Measurements from ENCODE around the gene DTD2.
A peak's percentile ranks its signal among the peaks of the same experiment; 100 is the strongest.
"Not testable (repeated sequence)": the region's sequence is repeated elsewhere in the genome, so short reads cannot be mapped to it uniquely, and the experiment has no call there.

Gene DTD2

DNA sequence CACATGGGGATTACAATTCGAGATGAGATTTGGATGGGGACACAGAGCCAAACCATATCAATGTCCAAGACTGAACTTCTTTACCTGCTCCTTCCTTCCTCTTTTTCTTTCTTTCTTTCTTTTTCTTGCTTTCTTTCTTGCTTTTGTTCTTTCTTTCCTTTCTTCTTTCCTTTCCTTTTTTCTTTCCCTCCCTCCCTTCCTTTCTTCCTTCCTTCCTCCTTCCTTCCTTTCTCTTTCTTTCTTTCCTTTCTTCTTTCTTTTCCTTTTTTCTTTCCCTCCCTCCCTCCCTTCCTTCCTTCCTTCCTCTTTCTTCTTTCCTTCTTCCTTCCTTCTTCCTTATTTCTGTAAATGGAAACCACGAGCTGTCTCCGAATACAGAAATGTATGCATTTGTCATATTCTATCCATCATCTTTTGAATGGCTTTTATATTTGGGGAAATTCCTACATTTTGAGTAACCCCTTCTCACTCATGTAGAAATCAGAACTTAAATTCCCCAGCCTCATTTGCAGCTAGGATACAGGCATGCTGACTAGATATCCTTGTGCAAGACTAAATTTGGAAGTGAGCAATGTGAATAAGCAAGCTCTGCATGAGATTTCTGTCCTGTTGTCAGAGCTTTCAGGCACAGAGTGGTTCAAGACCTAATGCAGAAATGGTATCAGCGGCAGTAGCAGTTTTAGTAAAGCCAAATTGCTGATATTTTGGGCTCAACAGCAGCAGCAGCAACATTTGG lies 19.0 kb upstream of the DTD2 start:
- no peaks in the 10 kb centered on the region for H3K9me3 ChIP-seq (ENCODE audit: control insufficient read depth in 1 of 2, low read length in 2 of 2)
- H3K27ac ChIP-seq (ENCODE audit: low read length) = no peak overlapping the region
- peaks cover 0 to 14% of the 10 kb centered on the region in 2 donors for H3K4me1 ChIP-seq (ENCODE audit: control insufficient read depth in 1 of 2, insufficient read depth in 2 of 2, low read length in 2 of 2)
- no peaks in the 10 kb centered on the region for H3K27me3 ChIP-seq (ENCODE audit: low read depth, low read length)
- H3K36me3 ChIP-seq (ENCODE audit: control insufficient read depth in 1 of 2, insufficient read depth in 2 of 2, low read length in 2 of 2) = no peaks in the 10 kb centered on the region
- H3K4me3 ChIP-seq (ENCODE audit: low read depth in 1 of 2, low read length in 2 of 2) = no peak overlapping the region

DNA sequence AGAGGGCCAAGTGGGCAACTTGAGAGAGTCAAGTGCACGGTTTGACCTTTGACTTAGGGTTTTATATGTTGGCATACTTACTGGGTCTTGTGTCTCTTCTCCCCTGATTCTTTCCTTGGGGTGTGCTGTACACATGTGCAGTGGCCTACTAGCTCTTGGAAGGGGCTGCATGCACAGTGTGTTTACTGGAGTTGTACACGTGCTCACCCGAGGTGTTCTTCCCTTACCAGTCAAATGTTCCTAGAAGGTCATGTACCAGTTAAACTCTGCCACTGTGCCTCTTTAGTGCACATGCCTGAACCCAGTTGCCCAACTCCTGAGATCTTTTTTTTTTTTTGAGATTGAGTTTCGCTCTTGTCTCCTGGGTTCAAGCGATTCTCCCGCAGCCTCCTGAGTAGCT lies 9.2 kb upstream of the DTD2 start:
- H3K27ac ChIP-seq (ENCODE audit: low read length) = no peak overlapping the region
- H3K4me1 ChIP-seq (ENCODE audit: control insufficient read depth in 1 of 2, insufficient read depth in 2 of 2, low read length in 2 of 2) = peaks cover 0 to 8% of the 10 kb centered on the region in 2 donors
- H3K36me3 ChIP-seq (ENCODE audit: control insufficient read depth in 1 of 2, insufficient read depth in 2 of 2, low read length in 2 of 2) = no peaks in the 10 kb centered on the region
- no peaks in the 10 kb centered on the region for H3K9me3 ChIP-seq (ENCODE audit: control insufficient read depth in 1 of 2, low read length in 2 of 2)
- no peaks in the 10 kb centered on the region for H3K27me3 ChIP-seq (ENCODE audit: low read depth, low read length)
- no peak overlapping the region for H3K4me3 ChIP-seq (ENCODE audit: low read depth in 1 of 2, low read length in 2 of 2)

DNA sequence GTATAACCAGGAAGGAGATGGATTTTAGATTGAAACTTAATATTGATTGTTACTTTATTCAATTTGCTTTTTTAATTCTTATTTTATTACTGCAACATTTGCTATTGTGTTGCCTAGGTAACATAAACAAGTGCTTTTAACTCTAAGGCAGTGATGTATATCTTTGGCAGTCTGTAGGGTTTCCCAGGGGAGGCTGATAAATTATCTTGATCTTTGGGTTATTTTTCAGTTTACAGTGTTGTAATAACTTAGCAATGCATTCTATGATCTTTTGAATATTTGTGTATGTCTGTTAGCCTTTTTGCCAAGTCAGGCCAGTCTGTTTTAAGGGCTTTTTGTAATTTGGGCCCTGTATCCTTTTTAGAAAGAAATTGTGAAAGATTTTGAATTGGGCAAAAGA lies 7.8 kb upstream of the DTD2 start:
- H3K27ac ChIP-seq (ENCODE audit: low read length) = no peak overlapping the region

DNA sequence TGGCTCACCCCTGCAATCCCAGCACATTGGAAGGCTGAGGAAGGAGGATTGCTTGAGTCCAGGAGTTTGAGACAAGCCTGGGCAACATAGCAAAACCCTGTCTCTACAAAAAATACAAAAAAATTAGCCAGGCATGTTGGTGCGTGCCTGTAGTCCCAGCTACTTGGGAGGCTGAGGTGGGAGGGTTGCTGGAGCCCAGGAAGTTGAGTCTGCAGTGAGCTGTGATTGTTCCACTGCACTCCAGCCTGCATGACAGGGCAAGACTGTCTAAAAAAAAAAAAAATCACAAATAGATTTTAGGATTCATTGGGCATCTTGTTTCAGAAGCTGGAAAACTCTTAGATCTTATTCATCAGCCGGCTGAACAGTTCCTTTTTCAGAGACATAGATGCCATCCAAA lies 5.1 kb upstream of the DTD2 start:
- not testable (repeated sequence) for H3K9me3 ChIP-seq (ENCODE audit: control insufficient read depth in 1 of 2, low read length in 2 of 2); H3K4me3 ChIP-seq (ENCODE audit: low read depth in 1 of 2, low read length in 2 of 2); H3K36me3 ChIP-seq (ENCODE audit: control insufficient read depth in 1 of 2, insufficient read depth in 2 of 2, low read length in 2 of 2); H3K27me3 ChIP-seq (ENCODE audit: low read depth, low read length); H3K27ac ChIP-seq (ENCODE audit: low read length)
- peaks cover 0 to 12% of the 10 kb centered on the region in 2 donors for H3K4me1 ChIP-seq (ENCODE audit: control insufficient read depth in 1 of 2, insufficient read depth in 2 of 2, low read length in 2 of 2)

More for the DNA sequence above, 7.8 kb upstream of the DTD2 start:
- Histone ChIP-seq H3K9me3 (ENCODE audit: control insufficient read depth in 1 of 2, low read length in 2 of 2) (no peaks in the 10 kb centered on the region), H3K4me3 (ENCODE audit: low read depth in 1 of 2, low read length in 2 of 2) (no peak overlapping the region), H3K27me3 (ENCODE audit: low read depth, low read length) (no peaks in the 10 kb centered on the region), H3K4me1 (ENCODE audit: control insufficient read depth in 1 of 2, insufficient read depth in 2 of 2, low read length in 2 of 2) (peaks cover 0 to 8% of the 10 kb centered on the region in 2 donors), H3K36me3 (ENCODE audit: control insufficient read depth in 1 of 2, insufficient read depth in 2 of 2, low read length in 2 of 2) (no peaks in the 10 kb centered on the region)

DNA sequence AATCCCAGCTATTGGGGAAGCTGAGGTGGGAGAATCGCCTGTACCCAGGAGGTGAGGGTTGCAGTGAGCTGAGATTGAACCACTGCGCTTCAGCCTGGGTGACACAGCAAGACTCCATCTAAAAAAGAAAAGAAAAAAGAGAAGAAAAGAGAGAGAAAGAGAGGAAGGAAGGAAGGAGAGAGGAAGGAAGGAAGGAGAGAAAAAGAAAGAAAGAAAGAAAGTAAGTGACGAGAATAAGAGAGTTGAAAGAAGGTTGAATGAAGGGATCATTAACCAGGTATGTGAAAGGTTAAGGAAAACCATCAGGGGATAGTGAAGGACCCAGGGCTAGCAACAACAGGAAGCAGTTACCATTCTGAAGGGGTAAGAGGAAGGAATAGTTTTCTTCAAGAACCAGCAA lies 4.2 kb upstream of the DTD2 start:
- no peak overlapping the region for H3K4me3 ChIP-seq (ENCODE audit: low read depth in 1 of 2, low read length in 2 of 2)
- no peaks in the 10 kb centered on the region for H3K9me3 ChIP-seq (ENCODE audit: control insufficient read depth in 1 of 2, low read length in 2 of 2)
- peaks cover 0 to 12% of the 10 kb centered on the region in 2 donors for H3K4me1 ChIP-seq (ENCODE audit: control insufficient read depth in 1 of 2, insufficient read depth in 2 of 2, low read length in 2 of 2)
- H3K27me3 ChIP-seq (ENCODE audit: low read depth, low read length) = no peaks in the 10 kb centered on the region
- H3K36me3 ChIP-seq (ENCODE audit: control insufficient read depth in 1 of 2, insufficient read depth in 2 of 2, low read length in 2 of 2) = no peaks in the 10 kb centered on the region
- H3K27ac ChIP-seq (ENCODE audit: low read length) = no peak overlapping the region

DNA sequence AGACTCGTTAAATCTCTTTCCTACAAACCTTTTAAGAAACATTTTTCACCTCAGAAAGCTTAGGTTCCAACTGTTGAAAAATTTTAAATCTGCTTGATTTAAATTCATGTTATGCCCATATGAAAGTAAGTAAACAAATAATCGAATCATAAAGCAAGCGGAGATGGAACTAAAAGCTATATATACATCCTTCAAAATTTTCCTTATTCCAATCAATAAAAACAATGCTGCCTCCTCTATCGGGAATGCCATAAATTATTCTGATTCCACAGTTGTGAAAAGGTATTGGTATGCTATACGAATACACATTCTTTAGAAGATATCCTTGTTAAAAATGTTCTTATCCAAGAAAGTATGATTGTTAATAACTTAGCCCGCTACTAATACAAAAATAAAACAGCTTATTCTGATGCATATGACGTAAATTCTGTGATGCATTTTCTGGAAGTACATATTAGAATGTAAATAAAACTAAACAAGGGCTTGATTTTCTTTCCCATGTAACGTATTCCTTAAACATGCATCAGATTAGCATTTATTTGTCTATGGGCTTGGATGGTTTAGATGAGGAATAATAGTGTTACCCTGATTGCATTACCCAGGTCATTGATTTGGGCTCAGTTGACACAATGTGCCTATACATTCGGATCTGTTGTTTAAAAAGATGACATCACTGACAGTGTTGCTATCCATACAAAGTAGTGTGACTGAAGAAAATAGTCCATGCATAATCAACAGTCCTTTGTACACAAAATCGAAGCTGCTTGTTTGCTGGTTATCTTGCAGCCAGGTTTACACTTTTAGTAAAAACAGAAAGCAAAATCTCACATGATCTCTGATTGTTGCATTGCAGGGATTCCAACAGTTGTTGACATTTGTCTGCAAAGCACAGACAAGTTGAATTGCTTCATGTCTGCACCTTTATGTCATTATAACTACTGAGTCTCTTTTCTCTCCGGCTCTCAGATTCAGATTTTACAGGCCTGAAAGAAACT lies 656 bp upstream of the DTD2 start:
- Histone ChIP-seq H3K4me3 (ENCODE audit: low read depth in 1 of 2, low read length in 2 of 2) (peak overlapping the region; percentile 60 to 93), H3K27ac (ENCODE audit: low read length) (peak overlapping the region; percentile 93), H3K36me3 (ENCODE audit: control insufficient read depth in 1 of 2, insufficient read depth in 2 of 2, low read length in 2 of 2) (no peaks in the 10 kb centered on the region), H3K9me3 (ENCODE audit: control insufficient read depth in 1 of 2, low read length in 2 of 2) (no peaks in the 10 kb centered on the region), H3K4me1 (ENCODE audit: control insufficient read depth in 1 of 2, insufficient read depth in 2 of 2, low read length in 2 of 2) (peaks cover 0 to 4% of the 10 kb centered on the region in 2 donors), H3K27me3 (ENCODE audit: low read depth, low read length) (no peaks in the 10 kb centered on the region)

DNA sequence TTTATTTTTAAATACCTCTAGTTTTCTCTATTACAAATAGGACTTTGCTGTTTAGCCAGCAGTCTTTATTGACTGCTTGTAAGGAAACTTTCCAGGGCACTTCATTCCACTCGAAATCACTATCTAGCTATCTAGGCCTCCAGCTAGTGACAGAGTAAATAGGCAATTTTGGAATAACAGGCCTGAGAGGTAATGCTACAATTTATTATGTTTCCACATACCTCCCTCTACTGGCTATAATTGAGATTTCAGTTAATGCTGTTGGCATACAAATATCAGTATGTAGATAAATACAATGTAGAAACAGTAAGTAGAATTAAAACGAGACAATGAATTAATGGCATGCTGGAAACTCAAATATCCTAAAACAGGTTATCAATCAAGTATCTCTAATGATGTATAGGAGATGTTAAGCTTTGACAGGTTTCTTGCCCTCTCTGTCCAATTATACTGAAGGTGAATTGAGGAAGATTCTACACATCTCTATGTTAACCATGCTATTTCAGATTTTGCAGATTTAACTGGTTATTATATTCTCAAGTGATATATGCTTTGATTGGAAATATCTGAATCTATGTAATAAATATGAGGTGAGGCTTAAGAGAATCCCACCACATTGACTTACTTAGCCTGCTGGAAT lies 7.2 kb downstream of the DTD2 start:
- H3K36me3 ChIP-seq (ENCODE audit: control insufficient read depth in 1 of 2, insufficient read depth in 2 of 2, low read length in 2 of 2) = peaks cover 14 to 15% of the 10 kb centered on the region in 2 donors
- no peaks in the 10 kb centered on the region for H3K9me3 ChIP-seq (ENCODE audit: control insufficient read depth in 1 of 2, low read length in 2 of 2)
- H3K4me1 ChIP-seq (ENCODE audit: control insufficient read depth in 1 of 2, insufficient read depth in 2 of 2, low read length in 2 of 2) = no peaks in the 10 kb centered on the region
- H3K4me3 ChIP-seq (ENCODE audit: low read depth in 1 of 2, low read length in 2 of 2) = no peak overlapping the region
- H3K27me3 ChIP-seq (ENCODE audit: low read depth, low read length) = no peaks in the 10 kb centered on the region
- no peak overlapping the region for H3K27ac ChIP-seq (ENCODE audit: low read length)

DNA sequence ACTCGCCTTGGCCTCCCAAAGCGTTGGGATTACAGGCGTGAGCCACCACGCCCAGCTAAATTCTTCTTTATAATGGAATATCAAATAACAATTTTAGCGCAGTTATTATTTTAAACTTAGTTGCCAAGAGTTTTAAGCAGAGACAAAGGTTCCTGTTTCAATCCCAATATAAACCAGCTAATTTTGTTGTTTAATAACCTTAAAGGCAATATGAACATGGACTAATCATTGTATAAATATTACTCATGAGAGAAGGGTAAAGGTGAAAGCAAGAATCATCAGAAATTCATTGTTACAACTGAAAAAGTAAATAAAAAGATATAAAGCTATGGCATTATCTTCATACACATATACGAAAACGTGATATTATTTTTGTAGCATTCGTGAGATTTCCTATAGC lies 8.2 kb downstream of the DTD2 start:
- Histone ChIP-seq H3K4me3 (ENCODE audit: low read depth in 1 of 2, low read length in 2 of 2) (no peak overlapping the region), H3K4me1 (ENCODE audit: control insufficient read depth in 1 of 2, insufficient read depth in 2 of 2, low read length in 2 of 2) (no peaks in the 10 kb centered on the region), H3K27ac (ENCODE audit: low read length) (no peak overlapping the region), H3K36me3 (ENCODE audit: control insufficient read depth in 1 of 2, insufficient read depth in 2 of 2, low read length in 2 of 2) (peaks cover 14 to 15% of the 10 kb centered on the region in 2 donors), H3K27me3 (ENCODE audit: low read depth, low read length) (no peaks in the 10 kb centered on the region), H3K9me3 (ENCODE audit: control insufficient read depth in 1 of 2, low read length in 2 of 2) (no peaks in the 10 kb centered on the region)

DNA sequence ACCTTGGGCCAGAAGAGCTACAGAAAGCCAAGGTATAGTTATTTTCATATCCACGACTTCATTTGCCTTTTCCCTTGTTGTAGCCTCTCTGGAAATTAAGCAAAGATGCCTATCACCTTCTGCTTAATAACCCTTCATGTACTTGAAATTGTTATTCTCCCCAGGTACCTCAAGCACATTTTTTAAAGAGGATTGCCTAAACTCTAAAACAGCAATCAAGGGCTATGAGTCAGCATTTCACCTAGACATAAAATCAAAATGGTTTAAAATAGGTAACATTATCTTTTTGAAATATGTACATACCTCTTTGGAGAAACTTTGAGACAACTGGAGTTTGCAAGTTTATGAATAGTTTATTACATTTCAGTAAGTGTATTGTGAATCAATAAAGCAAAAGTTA lies 11.6 kb downstream of the DTD2 start:
- Histone ChIP-seq H3K27me3 (ENCODE audit: low read depth, low read length) (no peaks in the 10 kb centered on the region), H3K27ac (ENCODE audit: low read length) (no peak overlapping the region), H3K4me3 (ENCODE audit: low read depth in 1 of 2, low read length in 2 of 2) (no peak overlapping the region), H3K9me3 (ENCODE audit: control insufficient read depth in 1 of 2, low read length in 2 of 2) (no peaks in the 10 kb centered on the region), H3K4me1 (ENCODE audit: control insufficient read depth in 1 of 2, insufficient read depth in 2 of 2, low read length in 2 of 2) (no peaks in the 10 kb centered on the region), H3K36me3 (ENCODE audit: control insufficient read depth in 1 of 2, insufficient read depth in 2 of 2, low read length in 2 of 2) (peaks cover 3 to 4% of the 10 kb centered on the region in 2 donors)

DNA sequence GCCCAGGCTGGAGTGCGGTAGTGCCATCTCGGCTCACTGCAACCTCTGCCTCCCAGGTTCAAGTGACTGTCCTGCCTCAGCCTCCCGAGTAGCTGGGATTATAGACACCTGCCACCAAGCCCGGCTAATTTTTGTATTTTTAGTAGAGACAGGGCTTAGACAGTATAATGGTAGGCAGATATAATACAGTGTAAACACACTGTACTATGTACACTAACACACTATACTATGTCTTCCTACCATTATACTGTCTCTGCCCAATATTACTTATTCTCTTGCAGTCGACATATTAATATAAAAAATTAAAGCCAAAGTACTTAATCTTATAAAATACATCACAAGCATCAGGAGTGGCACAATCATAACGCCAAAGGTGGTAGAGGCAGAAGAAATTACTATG lies 15.0 kb downstream of the DTD2 start:
- Histone ChIP-seq H3K4me1 (ENCODE audit: control insufficient read depth in 1 of 2, insufficient read depth in 2 of 2, low read length in 2 of 2) (no peaks in the 10 kb centered on the region), H3K36me3 (ENCODE audit: control insufficient read depth in 1 of 2, insufficient read depth in 2 of 2, low read length in 2 of 2) (peaks cover 3 to 4% of the 10 kb centered on the region in 2 donors), H3K27me3 (ENCODE audit: low read depth, low read length) (no peaks in the 10 kb centered on the region), H3K9me3 (ENCODE audit: control insufficient read depth in 1 of 2, low read length in 2 of 2) (no peaks in the 10 kb centered on the region), H3K4me3 (ENCODE audit: low read depth in 1 of 2, low read length in 2 of 2) (no peak overlapping the region), H3K27ac (ENCODE audit: low read length) (no peak overlapping the region)
